Upper lobe of right lung (tissue), 1 donor: ENCODE results near the gene CD36. TPM values are rescaled to one million over a fixed set of nuclear protein-coding genes. Genes with fewer than 3 reads are reported as not detected.

Experiments
- ATAC-seq: fragments of 200-7000 bp; cut with Tn5 transposase; one replicate; pipeline ENCODE4 v1.9.1; 2020; ENCODE audit warnings: mild to moderate bottlenecking, moderate library complexity
- DNase-seq: peaks from one replicate; pipeline ENCODE4 v3.0.0-alpha.2; 2020
- H3K27ac ChIP-seq: fragments of 200-600 bp; one replicate; pipeline ENCODE4 v1.8.0; 2022
- H3K27me3 ChIP-seq: fragments of 200-600 bp; one replicate; pipeline ENCODE4 v1.8.0; 2022; ENCODE audit warnings: mild to moderate bottlenecking
- H3K36me3 ChIP-seq: fragments of 200-600 bp; one replicate; pipeline ENCODE4 v1.8.0; 2022
- H3K4me1 ChIP-seq: fragments of 200-600 bp; one replicate; pipeline ENCODE4 v1.8.0; 2022
- H3K4me3 ChIP-seq: fragments of 200-600 bp; one replicate; pipeline ENCODE4 v1.8.0; 2022; ENCODE audit warnings: mild to moderate bottlenecking
- H3K9me3 ChIP-seq: fragments of 200-600 bp; one replicate; pipeline ENCODE4 v1.8.0; 2022
- intact Hi-C: fragments of 100-400 bp; cut with DNase I; formaldehyde crosslinking; loops from one replicate; pipeline ENCODE4 v1.11.0; 2022
- total RNA-seq: library from RNA; stranded (reverse); fragmentation: NEBNext Ultra II Directional; extraction: Animal tissue kit (Norgen Biotek cat#: 25700); gene quantifications from one replicate; pipeline ENCODE4 v1.2.1, GENCODE V29; 2021
- TF ChIP-seq, protein P1 (sequence below): fragments of 200-600 bp; IDR thresholded peaks from one replicate; pipeline ENCODE4 v1.8.0; 2022; ENCODE audit warnings: antibody characterized with exemption
- donor health status: DM: no; HTN: yes; CAD: no; lungs with severe emphysema.

The CD36 gene
- total RNA-seq, 1 donor from 2014 or later, result 115 TPM

DNA sequence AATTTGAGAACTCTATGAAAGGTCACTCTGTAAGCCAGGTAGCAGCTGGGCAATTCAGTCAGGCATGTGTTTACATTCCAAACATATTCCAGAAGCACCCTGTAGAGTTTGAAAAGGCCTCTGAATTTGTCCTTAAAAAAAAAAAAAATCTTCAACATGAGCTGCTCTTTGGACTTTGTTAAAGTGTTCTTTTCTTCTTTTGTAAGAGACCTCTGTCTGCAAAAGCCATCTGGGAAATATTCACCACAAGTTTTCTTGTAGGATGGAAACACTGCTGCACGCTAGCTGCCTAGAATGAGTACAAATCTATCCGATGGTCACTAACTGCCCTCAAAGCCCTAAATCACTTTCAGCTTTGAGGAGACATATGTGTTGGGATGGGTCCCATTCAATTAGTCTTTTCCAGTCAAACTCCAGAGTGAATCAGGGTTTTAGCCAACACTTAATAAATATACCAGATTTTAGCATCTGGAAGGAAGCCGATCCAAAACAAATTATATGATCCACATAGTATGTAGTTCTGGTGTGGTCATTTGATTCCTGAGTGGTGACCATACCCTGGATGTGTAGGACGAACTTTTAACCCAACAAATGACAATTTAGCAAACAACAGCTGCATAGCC lies 85.9 kb downstream of the CD36 start:
- Histone ChIP-seq H3K9me3 (no peaks in the 10 kb centered on the region), H3K27me3 (no peaks in the 10 kb centered on the region), H3K4me1 (peaks cover 24% of the 10 kb centered on the region), H3K36me3 (no peaks in the 10 kb centered on the region), H3K4me3 (no peak overlapping the region), H3K27ac (no peak overlapping the region)
- DNase-seq (no peak), ATAC-seq (no peak)
- intact Hi-C loops, result no loop called here
- TF ChIP-seq, protein P1, sequence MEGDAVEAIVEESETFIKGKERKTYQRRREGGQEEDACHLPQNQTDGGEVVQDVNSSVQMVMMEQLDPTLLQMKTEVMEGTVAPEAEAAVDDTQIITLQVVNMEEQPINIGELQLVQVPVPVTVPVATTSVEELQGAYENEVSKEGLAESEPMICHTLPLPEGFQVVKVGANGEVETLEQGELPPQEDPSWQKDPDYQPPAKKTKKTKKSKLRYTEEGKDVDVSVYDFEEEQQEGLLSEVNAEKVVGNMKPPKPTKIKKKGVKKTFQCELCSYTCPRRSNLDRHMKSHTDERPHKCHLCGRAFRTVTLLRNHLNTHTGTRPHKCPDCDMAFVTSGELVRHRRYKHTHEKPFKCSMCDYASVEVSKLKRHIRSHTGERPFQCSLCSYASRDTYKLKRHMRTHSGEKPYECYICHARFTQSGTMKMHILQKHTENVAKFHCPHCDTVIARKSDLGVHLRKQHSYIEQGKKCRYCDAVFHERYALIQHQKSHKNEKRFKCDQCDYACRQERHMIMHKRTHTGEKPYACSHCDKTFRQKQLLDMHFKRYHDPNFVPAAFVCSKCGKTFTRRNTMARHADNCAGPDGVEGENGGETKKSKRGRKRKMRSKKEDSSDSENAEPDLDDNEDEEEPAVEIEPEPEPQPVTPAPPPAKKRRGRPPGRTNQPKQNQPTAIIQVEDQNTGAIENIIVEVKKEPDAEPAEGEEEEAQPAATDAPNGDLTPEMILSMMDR, result no peak

DNA sequence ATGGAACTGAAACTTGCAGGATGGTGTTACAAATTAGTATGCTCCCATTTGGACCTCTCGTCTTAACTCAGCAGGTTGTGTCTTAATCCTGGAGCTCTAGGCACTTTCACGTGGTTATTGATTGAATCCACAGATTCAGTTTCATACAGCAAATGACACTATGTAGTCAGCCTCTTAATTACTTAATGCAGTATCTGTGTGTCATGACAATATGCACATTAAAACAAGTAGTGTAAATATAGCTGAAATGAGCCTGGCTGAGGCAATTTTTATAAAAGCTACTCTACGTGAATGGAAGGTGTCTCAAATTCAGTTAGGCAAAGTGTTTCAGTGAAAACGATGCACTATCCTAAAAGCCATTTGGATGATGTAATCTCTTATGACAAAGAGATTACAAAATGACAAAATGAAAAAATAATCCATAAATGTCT lies 86.8 kb downstream of the CD36 start:
- TF ChIP-seq, protein P1, result no peak
- intact Hi-C loops, result no loop called here

More for the DNA sequence above, 86.8 kb downstream of the CD36 start:
- H3K9me3 ChIP-seq, result no peaks in the 10 kb centered on the region
- ATAC-seq (no peak), DNase-seq (no peak)
- H3K4me3 ChIP-seq, result no peak overlapping the region
- H3K4me1 ChIP-seq, result peaks cover 25% of the 10 kb centered on the region
- no peaks in the 10 kb centered on the region for H3K27me3 ChIP-seq
- H3K27ac ChIP-seq, result no peak overlapping the region
- no peaks in the 10 kb centered on the region for H3K36me3 ChIP-seq

Other genes starting within 250 kb of the CD36 start
- gene GNAT3, start 126.6 kb upstream of the CD36 start, total RNA-seq, result not detected